ENCODE measurements around the gene PSMD7. TPM values are rescaled to one million over a fixed set of nuclear protein-coding genes. Genes with fewer than 3 reads are reported as not detected.
"Not testable (repeated sequence)": the region's sequence is repeated elsewhere in the genome, so short reads cannot be mapped to it uniquely, and the experiment has no call there.

The PSMD7 gene
- total and polyA plus RNA-seq, 2 donors (not counting 1 experiment from before 2014, with no cell fraction given) = 65.9 to 196 TPM

DNA sequence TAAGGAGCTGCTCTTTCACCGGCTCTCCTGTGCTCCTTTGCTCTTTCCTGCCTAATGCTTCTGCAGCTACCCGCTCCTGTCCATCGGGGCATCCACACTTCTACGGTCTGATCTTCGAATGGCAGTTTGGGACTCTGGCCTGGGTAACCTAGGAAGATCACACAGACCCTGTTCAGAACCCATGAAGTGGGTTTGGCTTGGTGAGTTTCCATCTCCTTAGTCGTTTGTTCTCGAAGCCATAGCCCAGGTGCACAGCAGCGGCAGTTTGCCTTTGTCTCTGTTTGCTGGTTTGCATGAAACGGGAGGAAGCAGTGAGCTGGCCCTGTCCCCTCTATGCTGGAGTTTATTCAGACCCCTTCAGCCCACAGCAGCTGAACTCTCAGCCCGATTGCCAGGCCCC lies 29.0 kb downstream of the PSMD7 start:
- H3K36me3 ChIP-seq (ENCODE audit: control insufficient read depth, insufficient read depth, low read length) = peaks cover 2% of the 10 kb centered on the region
- no peak overlapping the region for H3K27ac ChIP-seq (ENCODE audit: insufficient read depth, low read length)
- H3K9me3 ChIP-seq (ENCODE audit: control insufficient read depth, insufficient read depth, low read depth, low read length) = no peaks in the 10 kb centered on the region
- no peak overlapping the region for H3K9ac ChIP-seq (ENCODE audit: insufficient read depth, low read length)
- H3K4me1 ChIP-seq (ENCODE audit: control insufficient read depth, extremely low read depth, insufficient read depth, low read length) = no peaks in the 10 kb centered on the region
- no peaks in the 10 kb centered on the region for H3K79me2 ChIP-seq (ENCODE audit: control insufficient read depth, insufficient read depth, low read length)
- no peak for DNase-seq (ENCODE audit: low read depth in 2 of 2)
- H3K4me2 ChIP-seq (ENCODE audit: extremely low read depth, insufficient read depth, low read length) = no peak overlapping the region
- no peaks in the 10 kb centered on the region for H4K20me1 ChIP-seq (ENCODE audit: control insufficient read depth, extremely low read depth, insufficient read depth, low read length)
- no peak overlapping the region for H2AFZ ChIP-seq (ENCODE audit: low read length)
- H3K4me3 ChIP-seq (replicated peaks in 1 of 4; ENCODE audit: control extremely low read depth in 1 of 4, insufficient read depth in 1 of 4, low read depth in 3 of 4, low read length in 4 of 4) = no peak overlapping the region
- no peak for TF ChIP-seq EZH2 (IDR thresholded peaks at IDR 0.05; ENCODE audit: low read length, missing control alignments)
- TF ChIP-seq, protein P1, sequence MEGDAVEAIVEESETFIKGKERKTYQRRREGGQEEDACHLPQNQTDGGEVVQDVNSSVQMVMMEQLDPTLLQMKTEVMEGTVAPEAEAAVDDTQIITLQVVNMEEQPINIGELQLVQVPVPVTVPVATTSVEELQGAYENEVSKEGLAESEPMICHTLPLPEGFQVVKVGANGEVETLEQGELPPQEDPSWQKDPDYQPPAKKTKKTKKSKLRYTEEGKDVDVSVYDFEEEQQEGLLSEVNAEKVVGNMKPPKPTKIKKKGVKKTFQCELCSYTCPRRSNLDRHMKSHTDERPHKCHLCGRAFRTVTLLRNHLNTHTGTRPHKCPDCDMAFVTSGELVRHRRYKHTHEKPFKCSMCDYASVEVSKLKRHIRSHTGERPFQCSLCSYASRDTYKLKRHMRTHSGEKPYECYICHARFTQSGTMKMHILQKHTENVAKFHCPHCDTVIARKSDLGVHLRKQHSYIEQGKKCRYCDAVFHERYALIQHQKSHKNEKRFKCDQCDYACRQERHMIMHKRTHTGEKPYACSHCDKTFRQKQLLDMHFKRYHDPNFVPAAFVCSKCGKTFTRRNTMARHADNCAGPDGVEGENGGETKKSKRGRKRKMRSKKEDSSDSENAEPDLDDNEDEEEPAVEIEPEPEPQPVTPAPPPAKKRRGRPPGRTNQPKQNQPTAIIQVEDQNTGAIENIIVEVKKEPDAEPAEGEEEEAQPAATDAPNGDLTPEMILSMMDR (conservative IDR thresholded peaks at IDR 0.05 in 1 of 2, IDR thresholded peaks at IDR 0.05 in 1 of 2; ENCODE audit: low read depth in 1 of 2, low read length in 2 of 2) = no peak
- H3K27me3 ChIP-seq (ENCODE audit: control insufficient read depth, insufficient read depth, low read length) = no peaks in the 10 kb centered on the region

GRCh38 chr16:74328346-74328745 lies 31.7 kb downstream of the PSMD7 start:
- DNase-seq (ENCODE audit: low read depth in 2 of 2); H3K27me3 ChIP-seq (ENCODE audit: control insufficient read depth, insufficient read depth, low read length); H3K4me2 ChIP-seq (ENCODE audit: extremely low read depth, insufficient read depth, low read length); H4K20me1 ChIP-seq (ENCODE audit: control insufficient read depth, extremely low read depth, insufficient read depth, low read length); H3K4me1 ChIP-seq (ENCODE audit: control insufficient read depth, extremely low read depth, insufficient read depth, low read length); H3K9ac ChIP-seq (ENCODE audit: insufficient read depth, low read length); H3K79me2 ChIP-seq (ENCODE audit: control insufficient read depth, insufficient read depth, low read length); H3K36me3 ChIP-seq (ENCODE audit: control insufficient read depth, insufficient read depth, low read length); H3K27ac ChIP-seq (ENCODE audit: insufficient read depth, low read length); H2AFZ ChIP-seq (ENCODE audit: low read length); H3K9me3 ChIP-seq (ENCODE audit: control insufficient read depth, insufficient read depth, low read depth, low read length); H3K4me3 ChIP-seq (replicated peaks in 1 of 4; ENCODE audit: control extremely low read depth in 1 of 4, insufficient read depth in 1 of 4, low read depth in 3 of 4, low read length in 4 of 4): not testable (repeated sequence)

DNA sequence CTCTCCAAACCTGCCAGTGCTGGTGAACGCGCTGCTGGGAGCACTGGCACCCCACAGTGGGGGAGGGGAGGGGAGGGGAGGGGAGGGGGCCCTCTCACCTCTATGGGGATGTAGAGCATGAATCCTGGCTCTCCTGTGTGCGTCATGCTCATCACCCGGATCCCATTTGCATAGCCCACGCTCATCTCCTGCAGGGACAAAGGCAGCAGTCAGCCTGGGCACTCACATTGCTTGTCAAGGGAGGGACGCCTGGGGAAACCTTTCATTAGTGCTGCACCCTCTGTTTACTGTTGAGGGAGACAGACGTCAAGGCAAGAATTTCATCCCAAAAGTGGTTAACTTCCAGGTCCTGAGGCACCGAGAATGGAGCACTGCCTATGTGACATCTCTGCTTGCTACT lies 35.9 kb downstream of the PSMD7 start:
- not testable (repeated sequence) for H3K9me3 ChIP-seq (ENCODE audit: control insufficient read depth, insufficient read depth, low read depth, low read length); H3K27me3 ChIP-seq (ENCODE audit: control insufficient read depth, insufficient read depth, low read length); H2AFZ ChIP-seq (ENCODE audit: low read length); DNase-seq (ENCODE audit: low read depth in 2 of 2); H4K20me1 ChIP-seq (ENCODE audit: control insufficient read depth, extremely low read depth, insufficient read depth, low read length); H3K79me2 ChIP-seq (ENCODE audit: control insufficient read depth, insufficient read depth, low read length); H3K9ac ChIP-seq (ENCODE audit: insufficient read depth, low read length); H3K4me1 ChIP-seq (ENCODE audit: control insufficient read depth, extremely low read depth, insufficient read depth, low read length); H3K4me3 ChIP-seq (replicated peaks in 1 of 4; ENCODE audit: control extremely low read depth in 1 of 4, insufficient read depth in 1 of 4, low read depth in 3 of 4, low read length in 4 of 4); H3K27ac ChIP-seq (ENCODE audit: insufficient read depth, low read length); H3K36me3 ChIP-seq (ENCODE audit: control insufficient read depth, insufficient read depth, low read length); H3K4me2 ChIP-seq (ENCODE audit: extremely low read depth, insufficient read depth, low read length)

DNA sequence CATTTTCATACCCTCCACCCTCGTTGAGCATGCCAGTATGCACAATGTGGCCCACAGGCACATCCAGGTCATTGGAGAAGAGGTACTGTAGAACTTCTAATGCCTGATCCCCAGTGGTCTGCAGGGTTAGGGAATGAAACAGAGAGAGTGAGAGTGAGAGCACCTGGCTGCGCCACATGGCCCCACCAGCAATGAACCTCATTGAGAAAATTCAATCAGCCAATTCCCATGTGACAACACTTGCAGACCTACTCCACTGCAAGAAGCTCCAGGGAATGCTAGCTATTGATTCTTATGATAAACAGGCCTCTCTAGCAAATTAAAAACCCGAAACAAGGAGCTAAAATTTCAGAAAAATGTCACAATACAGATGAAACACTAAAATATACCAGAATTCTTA lies 40.9 kb downstream of the PSMD7 start:
- H3K79me2 ChIP-seq (ENCODE audit: control insufficient read depth, insufficient read depth, low read length); H3K9me3 ChIP-seq (ENCODE audit: control insufficient read depth, insufficient read depth, low read depth, low read length); H3K4me2 ChIP-seq (ENCODE audit: extremely low read depth, insufficient read depth, low read length); H3K4me3 ChIP-seq (replicated peaks in 1 of 4; ENCODE audit: control extremely low read depth in 1 of 4, insufficient read depth in 1 of 4, low read depth in 3 of 4, low read length in 4 of 4); H3K36me3 ChIP-seq (ENCODE audit: control insufficient read depth, insufficient read depth, low read length); DNase-seq (ENCODE audit: low read depth in 2 of 2); H3K27me3 ChIP-seq (ENCODE audit: control insufficient read depth, insufficient read depth, low read length); H3K27ac ChIP-seq (ENCODE audit: insufficient read depth, low read length); H3K4me1 ChIP-seq (ENCODE audit: control insufficient read depth, extremely low read depth, insufficient read depth, low read length); H3K9ac ChIP-seq (ENCODE audit: insufficient read depth, low read length); H4K20me1 ChIP-seq (ENCODE audit: control insufficient read depth, extremely low read depth, insufficient read depth, low read length); H2AFZ ChIP-seq (ENCODE audit: low read length): not testable (repeated sequence)

DNA sequence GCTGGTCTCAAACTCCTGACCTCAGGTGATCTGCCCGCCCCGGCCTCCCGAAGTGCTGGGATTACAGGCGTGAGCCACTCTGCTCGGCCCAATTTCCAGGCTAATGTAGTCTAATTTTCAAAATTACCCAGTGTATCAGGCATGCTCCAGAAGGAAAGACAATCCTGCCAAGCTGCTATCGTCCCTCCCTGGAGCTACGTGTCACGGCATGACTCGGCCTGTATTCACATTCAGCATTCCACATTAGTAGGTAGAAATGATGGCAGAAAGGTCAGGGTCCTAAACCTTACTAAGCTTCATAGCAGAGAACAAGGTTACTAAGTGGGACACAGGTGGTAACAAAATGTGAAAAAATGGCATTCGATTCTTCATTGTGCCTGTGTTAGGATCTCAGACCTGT lies 42.6 kb downstream of the PSMD7 start:
- not testable (repeated sequence) for H3K4me1 ChIP-seq (ENCODE audit: control insufficient read depth, extremely low read depth, insufficient read depth, low read length); H3K27ac ChIP-seq (ENCODE audit: insufficient read depth, low read length); H3K79me2 ChIP-seq (ENCODE audit: control insufficient read depth, insufficient read depth, low read length); H3K4me3 ChIP-seq (replicated peaks in 1 of 4; ENCODE audit: control extremely low read depth in 1 of 4, insufficient read depth in 1 of 4, low read depth in 3 of 4, low read length in 4 of 4); H4K20me1 ChIP-seq (ENCODE audit: control insufficient read depth, extremely low read depth, insufficient read depth, low read length); DNase-seq (ENCODE audit: low read depth in 2 of 2); H3K4me2 ChIP-seq (ENCODE audit: extremely low read depth, insufficient read depth, low read length); H2AFZ ChIP-seq (ENCODE audit: low read length); H3K9ac ChIP-seq (ENCODE audit: insufficient read depth, low read length); H3K27me3 ChIP-seq (ENCODE audit: control insufficient read depth, insufficient read depth, low read length); H3K9me3 ChIP-seq (ENCODE audit: control insufficient read depth, insufficient read depth, low read depth, low read length); H3K36me3 ChIP-seq (ENCODE audit: control insufficient read depth, insufficient read depth, low read length)

DNA sequence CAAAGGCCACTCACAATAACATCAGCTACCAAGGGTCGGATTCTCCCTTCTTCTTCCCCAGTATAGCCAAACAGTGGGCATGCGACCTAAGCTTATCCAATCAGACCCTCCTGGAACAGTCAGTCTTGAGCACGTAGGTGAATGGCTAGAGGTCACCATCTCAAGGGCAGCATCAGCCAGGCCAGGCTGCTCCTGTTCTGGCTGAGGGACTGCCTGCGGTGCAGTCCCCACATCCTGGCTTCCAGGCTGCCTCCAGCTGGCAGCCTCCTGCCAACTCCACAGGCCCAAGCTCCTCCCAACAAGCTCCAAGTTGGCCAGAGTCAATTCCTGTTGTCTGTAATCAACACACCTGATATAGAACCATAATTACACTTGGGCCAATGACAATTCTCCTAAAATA lies 56.4 kb downstream of the PSMD7 start:
- not testable (repeated sequence) for H3K27me3 ChIP-seq (ENCODE audit: control insufficient read depth, insufficient read depth, low read length); H3K27ac ChIP-seq (ENCODE audit: insufficient read depth, low read length); H3K4me3 ChIP-seq (replicated peaks in 1 of 4; ENCODE audit: control extremely low read depth in 1 of 4, insufficient read depth in 1 of 4, low read depth in 3 of 4, low read length in 4 of 4); H4K20me1 ChIP-seq (ENCODE audit: control insufficient read depth, extremely low read depth, insufficient read depth, low read length); H3K4me2 ChIP-seq (ENCODE audit: extremely low read depth, insufficient read depth, low read length); H3K9me3 ChIP-seq (ENCODE audit: control insufficient read depth, insufficient read depth, low read depth, low read length); DNase-seq (ENCODE audit: low read depth in 2 of 2); H3K4me1 ChIP-seq (ENCODE audit: control insufficient read depth, extremely low read depth, insufficient read depth, low read length); H3K9ac ChIP-seq (ENCODE audit: insufficient read depth, low read length); H3K36me3 ChIP-seq (ENCODE audit: control insufficient read depth, insufficient read depth, low read length); H3K79me2 ChIP-seq (ENCODE audit: control insufficient read depth, insufficient read depth, low read length); H2AFZ ChIP-seq (ENCODE audit: low read length)
